AML-193 (cell line): Measurements from ENCODE around the gene CNTFR.
"Not testable (repeated sequence)": the region's sequence is repeated elsewhere in the genome, so short reads cannot be mapped to it uniquely, and the experiment has no call there.

Source experiments
- DNase-seq, 2 experiments: peaks; one replicate each; lab custom pipeline; 2025; lab: John Stamatoyannopoulos, UW

The CNTFR gene

DNA sequence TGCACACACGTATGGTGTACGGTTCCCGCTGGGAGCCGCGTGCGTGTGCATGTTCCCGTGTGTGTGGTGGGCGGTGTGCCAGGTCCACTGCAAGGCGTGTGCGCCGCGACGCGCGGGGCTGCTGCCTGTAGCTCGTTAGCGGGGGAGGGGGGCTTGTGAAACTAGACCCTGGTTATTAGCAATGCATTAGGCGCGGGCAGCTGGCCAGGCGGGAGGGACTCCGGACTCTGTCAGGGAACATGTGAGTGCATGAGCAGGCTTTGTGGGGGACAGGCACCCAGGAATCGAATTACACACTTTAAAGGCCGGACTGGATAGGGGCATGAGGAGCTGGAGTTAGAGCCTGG is 34.5 kb downstream of the CNTFR start:
- DNase-seq: no peak

DNA sequence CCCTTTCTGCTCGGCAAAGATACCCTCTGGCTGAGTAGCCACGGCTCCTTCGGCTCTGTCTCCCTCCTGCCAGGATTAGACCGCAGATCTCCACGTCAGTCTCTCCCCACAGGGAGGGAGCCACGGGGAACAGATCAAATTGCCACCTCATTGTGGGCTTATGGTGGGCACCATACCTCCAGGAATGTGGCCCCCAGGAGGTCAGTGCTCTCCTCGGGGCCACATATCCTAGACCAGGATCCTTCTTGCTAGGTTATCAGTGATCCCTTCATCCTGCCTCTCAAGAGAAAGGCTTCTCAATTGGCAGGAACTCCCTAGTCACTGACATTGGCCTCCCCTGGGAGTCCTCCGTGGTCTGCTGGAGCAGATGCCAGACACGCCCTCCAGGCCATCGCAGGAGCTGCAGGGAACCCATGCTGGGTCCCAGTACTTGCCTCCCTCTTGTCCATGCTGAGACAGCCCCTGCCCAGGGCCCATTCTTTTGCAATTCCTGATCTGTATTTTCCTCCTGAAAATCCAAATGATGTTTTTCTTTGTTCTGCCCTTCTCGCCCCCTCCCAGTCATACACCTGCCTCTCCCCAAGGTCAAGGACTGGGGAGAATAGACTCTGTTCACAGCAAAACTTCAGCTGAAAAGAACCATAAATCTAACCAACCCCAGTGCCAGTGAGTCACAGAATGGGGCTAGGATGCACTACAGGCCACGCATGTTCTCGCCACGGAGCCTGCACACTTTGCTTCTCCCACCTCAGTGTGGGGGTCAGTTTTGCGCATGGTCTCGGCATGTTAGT is 35.1 kb downstream of the CNTFR start:
- no peak for DNase-seq

DNA sequence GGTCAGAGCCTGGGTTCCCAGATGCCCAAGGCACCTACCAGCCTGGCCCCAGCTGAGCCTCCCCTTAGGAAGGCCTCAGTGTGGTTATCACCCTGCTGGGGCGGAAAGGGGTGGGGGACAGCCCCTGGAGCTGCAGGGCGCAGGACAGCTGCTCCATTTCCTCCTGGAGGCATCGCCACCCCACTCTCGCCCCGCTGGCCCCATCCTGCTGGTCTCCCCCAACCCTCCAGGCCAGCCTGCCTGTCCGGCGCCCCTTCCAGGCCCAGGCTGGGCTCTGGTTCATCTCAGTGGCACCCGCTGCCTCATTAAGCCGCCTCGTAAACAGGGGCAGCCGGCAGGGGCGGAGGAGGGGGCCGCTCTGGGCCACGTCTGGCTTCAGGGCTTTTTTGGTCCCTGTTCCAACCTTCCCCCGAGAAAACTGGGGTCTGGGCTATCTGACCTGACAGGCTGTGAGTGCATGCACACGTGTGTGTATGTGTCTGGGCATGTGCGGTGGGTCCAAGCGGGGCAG is 36.0 kb downstream of the CNTFR start:
- no peak for DNase-seq

DNA sequence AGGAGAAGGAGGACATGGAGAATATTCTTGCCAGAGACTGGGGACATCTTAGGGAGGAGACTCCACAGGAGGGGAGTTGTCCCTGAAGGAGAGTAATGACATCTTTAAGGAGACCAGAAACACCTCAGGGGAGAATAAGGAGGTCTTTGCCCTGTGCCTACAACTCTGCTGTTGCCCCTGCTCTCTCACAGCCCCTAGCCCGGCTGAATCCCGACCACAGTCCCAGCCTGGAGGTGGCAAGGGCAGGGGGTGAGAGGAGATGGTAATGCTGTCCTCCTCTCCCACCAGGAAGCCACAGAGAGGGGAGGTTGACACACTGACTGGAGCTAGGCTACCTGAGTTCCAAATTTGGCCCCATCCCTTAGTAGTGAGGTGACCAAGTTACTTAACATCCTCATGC is 36.5 kb downstream of the CNTFR start:
- no peak for DNase-seq

DNA sequence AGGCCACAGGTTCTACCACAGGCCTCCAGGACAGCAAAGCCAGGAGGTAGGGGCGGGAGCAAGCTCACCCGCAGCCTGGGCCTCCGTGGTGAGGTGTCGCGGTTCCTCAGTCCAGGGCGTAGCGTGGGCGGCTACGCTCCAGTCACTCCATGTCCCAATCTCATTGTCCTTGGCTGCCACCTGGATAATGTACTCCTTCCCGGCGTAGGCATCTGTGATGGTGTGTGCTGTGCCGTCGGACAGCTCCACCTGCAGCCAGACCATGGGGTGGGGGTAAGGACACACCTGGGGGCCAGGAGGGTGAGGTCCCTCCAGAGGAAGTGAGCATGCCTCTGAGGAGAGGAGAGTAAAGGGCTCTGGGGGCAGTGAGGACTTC is 36.9 kb downstream of the CNTFR start:
- no peak for DNase-seq

DNA sequence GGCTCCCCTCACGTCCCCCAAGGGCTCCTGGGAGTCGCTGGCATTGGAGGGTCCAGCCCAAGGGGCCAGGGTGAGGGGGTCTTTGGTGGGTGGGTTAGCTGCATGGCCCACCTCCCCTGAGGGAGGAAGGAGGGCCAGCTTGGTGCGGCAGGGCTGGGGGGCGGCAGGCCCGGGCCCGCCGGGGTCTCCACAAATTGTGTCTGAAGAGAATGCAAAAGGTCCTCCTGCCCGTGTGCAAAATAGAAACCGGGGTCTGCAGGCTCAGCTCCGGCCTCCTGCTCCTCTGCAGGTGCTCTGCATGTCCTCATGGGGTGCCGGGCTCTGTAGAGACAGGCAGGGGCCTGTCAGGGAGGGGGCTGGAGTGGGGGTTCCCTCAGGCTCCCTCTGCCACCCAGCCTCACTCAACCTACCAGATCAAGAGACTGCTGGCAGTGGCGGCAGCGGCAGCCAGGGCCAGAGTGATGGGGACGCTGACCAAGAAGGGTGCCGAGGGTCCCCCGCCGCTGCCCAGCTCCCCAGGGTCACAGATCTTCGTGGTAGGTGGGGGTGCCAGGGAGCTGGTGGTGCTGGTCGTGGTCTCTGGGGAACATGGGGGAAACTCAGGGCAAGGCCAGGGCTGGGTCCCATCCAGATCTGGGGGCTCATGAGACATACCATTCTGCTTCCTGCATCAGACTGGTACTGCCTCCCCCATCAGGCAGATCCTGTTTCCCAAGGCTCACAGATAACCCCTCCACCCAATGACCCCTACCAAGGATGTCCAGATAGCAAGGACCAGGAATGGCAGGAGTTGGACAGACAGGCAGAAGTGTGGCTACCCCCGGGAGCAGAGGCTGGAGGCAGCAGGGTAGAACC is 37.5 kb downstream of the CNTFR start:
- no peak for DNase-seq

DNA sequence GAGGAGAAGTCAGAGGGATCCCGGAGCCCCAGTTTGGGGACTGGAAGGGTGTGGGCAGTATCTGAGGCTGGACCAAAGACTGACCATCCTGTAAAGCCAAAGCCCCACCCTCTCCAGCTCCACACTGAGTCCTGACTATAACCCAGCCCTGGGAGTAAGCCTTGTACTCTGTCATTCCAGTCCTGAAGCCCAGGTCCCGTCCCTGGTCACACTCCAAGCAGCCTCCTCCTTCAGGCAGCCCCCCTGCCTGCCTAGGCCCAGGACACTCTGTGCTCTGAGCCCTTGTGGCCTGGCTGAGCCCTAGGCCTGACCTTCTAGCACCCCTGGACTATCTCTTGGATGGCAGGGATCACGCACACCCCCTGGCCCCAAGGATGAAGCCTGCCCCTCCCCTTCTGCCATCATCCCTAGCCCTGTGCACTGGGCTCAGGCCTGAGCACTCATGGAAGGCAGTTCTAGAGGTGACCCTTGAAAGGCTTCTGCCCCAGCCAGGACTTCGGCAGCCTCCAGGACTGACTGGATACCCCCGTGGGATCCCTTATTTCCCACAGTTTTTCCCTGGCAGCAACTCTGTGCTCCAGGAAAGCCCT is 38.7 kb downstream of the CNTFR start:
- no peak for DNase-seq

DNA sequence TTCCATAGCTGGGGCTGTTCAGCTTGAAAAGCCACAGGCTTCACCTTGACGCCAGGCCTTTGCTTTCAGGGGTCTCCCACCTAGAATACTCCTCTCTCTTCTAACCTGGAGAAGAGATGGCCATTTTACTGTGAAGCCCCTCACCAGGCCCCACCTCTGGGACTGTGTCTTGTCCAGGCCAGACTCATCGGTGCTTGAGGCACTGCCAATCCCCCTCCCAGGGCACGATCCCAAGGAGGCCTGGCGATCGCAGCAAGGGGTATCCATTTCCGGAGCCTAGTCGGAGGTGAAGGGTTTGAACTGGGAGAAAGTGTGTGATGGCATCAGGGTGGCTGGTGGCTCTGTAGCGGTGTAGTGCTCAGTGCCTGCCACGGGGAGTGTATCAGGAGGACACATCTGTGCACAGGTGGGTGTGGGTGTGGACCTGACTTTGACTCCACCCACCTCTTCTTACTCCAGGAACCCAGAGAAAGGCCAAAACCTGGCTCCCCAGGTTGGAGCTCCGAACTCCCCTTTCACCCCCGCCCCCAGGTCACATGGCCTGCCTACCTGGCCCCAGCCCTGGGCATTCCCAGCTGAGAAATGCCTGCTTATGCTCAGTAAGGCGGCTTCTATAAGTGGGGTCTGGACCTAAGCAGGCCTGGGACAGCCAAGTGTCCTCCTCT is 39.4 kb downstream of the CNTFR start:
- no peak for DNase-seq

DNA sequence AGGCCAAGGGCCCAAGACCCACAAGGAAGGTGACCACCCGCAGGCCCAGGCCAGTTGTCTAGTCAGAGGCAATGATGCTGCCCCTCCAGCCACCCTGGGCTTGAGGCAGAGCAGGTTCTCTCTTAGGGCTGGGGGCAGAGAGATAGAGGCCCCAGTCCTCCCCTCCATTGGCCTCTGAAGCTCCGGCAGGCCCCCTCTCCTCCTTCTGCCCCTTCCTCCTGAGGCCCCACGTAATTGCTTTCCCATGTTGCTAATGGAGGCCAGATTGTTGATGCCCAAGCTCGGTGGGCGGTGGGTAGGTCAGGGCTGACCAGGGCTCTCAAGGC is 40.2 kb downstream of the CNTFR start:
- no peak for DNase-seq

DNA sequence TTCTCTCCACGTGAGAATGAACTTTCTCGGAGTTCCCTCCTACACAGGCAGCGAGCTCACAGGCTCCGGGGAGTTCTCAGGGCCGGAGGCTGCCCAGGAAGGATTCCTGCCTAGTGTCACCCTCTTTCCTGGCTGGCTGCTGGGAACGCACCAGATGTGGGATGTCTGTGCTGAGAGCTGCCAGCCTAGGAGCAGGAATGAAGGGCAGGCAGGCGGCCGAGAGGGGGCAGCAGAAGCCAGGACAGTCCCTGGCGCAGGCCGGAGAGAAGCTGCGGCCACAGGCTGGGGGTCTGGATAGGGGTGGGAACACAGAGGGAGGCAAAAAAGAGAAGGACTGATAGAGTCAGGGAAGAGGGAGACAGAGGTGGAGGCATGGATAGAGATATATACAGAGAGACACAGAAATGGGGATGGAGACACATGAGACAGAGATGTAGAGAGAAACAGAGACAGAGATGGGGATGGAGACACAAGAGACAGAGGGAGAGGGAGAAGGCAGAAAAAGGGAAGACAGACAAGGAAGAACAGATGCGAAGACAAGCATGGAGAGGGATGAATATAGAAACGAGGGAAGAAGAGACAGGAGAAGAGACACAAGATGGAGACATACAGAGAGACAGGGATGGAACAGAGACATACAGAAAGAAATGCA is 41.4 kb downstream of the CNTFR start:
- peak in 1 of 2 experiments; percentile 10 for DNase-seq

DNA sequence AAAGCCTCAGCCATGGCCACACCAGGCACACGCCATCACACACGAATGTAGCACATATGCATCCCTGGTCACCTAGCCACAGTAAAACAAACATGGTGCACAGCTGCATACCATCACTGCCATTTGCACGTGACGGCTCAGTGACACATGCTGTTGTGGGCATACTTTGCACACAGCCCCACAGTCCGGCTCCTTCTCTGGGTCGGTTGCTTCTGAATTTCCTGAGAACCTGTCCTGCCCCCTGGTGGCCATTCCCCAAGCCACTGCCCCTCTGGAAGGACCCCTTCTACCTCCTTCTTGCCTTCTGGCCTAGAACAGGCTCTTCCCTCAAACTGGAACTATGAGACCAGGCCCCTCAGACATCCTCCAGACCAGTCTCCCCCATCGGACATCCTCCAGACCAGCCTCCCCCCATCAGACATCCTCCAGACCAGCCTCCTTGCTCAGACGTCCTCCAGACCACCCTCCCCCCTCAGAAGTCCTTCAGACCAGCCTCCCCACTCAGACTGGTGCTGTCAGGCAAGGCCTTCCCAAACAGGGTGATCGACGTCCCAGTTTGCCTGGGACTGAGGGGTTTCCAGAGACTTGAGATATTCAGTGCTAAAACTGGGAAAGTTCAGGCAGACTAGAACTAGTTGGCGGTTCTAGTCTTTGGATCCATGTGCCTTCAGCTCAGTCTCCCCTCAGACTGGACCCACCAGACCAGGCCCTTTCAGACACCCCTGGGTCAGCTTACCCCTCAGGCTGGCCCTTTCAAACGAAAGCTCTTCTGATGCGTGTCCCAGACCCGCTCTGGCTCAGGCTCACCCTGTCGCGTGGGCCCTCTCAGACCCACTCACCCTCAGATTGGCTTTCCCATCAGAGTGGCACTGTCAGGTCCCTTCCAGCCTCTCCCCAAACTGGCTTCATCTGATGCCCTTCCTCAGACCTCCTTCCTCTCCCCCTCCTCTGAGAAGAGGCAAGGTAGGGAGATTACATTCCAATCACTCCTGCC is 42.4 kb downstream of the CNTFR start:
- DNase-seq: peak; percentile 29 to 48

DNA sequence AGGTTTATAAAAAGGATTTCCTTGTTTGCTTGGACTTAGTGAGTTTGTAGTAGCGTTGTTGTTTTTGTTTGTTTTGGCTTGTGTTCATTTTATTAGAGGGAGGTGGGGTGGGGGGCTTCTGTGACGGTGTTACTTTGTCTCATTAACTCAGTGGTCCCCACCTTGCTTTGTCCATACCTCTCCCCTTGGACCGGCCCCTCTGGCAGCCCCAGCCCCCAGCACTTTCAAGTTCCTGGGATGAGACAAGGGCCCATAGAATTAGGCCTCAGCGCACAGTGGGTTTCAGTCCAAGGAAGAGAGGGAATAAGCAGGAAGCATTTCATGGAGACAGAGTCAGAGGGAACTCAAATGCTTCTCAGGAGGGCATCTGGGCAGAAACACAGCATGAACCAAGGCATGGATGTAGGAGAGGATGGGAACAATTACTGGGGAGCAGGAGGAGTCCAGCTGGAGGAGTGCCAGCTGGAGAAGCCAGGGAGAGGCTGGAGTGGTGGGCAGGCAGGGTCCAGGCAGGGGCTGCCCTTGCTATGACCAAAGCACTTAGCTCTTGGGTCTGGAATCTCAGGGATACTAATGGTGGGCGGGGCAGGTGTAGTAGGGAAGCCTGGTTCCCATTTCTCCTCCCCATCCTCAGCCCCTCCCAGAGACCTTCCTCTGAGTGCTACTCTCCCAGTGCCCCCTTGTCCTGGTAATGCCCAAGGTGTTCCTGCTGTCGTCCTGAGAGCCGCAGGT is 43.3 kb downstream of the CNTFR start:
- DNase-seq: no peak

DNA sequence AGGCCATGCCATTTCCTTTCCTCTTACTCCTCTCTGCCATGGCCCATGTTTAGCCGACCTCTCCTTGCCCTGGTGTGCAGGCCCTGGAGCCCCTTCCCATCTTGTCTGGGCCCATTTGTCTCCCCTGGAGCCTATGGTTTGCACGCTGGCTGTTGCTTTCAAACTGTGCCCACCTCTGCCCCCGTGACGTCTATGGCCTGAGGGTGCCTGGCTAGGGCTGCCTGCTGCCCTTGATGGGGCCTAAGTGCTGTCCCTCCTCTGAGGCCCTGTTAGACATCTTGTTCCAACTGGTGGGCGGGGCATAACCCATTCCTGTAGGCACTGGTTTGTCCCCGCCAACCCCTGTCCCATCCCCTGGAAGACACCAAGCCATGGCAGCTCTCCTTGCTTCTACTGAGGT is 44.0 kb downstream of the CNTFR start:
- no peak for DNase-seq

DNA sequence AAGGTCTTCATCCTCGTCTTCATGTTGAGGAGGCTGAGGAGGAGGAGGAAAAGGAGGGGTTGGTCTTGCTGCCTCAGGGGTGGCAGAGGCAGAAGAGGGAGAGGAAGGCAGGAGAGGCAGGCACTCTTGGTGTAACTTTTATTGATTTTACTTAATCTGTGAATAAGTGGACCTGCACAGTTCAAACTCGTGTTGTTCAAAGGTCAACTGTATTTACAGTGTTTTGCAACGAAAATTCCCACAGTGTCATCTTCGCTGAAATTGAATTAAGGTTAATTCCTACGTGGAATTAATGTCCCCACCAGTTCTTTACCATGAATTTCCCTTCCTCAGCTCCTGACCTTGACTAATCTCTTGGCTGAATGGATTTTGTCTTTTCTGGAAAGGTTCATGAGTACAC is 45.5 kb downstream of the CNTFR start:
- DNase-seq: no peak

DNA sequence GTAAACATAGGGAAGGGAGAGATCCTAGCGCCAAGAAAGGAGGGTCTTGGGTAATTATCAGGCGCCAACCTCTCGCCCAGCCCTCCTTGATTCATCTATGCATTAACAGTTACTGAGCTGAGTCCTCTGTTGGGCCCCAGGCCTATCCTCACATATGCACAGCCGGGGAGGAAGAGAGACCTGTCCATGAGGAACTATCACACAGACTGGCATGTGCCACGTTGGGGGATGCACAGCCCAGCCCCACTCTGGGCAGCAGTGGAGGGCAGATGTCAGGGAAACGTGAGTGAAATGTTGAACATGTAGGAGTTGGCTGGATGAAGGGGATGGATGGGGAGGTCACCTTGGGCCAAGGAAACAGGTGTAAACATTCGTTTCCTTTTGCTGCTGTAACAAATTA is 48.0 kb downstream of the CNTFR start:
- DNase-seq: no peak

DNA sequence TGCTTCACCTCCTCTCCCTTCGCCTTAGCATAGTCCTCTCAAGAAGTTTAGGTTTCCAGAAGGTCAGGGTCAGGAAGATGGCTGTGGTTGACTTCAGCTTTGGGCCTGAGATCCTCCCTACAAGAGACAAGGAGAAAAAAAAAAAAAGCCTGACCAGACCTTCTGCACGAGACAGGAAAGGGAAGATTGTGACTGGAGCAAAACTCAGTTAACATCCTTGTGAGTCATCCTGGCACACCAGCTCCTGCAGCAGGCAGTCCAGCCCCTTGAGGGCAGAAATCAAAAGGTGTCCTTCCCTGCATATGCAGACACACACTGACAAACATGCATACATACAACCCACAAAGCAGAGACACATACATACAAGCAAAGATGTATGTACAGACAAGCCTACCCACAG is 48.7 kb downstream of the CNTFR start:
- no peak for DNase-seq

DNA sequence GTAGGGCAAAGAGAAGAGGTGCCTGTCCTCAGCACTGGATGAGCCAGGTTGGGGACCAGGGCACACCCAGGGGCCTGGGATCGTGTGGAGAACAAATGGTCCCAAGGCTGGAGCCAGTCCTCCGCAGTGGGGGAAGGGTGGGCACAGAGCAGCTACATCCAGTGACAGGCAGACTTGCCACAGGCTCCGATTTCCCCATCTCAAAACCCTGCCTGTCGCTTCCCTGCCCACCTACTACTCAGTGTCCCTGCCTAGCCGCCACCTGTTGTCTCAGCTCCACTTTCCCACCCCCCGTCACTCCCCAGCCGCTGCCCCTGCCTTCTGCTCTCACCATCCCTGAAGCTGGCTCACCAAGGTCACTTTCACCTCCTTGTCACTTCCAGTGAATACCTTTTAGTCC is 52.8 kb downstream of the CNTFR start:
- DNase-seq: no peak

DNA sequence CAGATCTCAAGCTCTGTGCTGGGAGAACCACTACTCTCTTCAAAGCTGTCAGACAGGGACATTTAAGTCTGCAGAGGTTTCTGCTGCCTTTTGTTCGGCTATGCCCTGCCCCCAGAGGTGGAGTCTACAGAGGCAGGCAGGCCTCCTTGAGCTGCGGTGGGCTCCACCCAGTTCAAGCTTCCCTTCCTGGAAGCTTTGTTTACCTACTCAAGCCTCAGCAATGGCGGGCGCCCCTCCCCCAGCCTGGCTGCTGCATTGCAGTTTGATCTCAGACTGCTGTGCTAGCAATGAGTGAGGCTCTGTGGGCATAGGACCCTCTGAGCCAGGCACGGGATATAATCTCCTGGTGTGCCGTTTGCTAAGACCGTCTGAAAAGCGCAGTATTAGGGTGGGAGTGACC is 57.5 kb downstream of the CNTFR start:
- DNase-seq: not testable (repeated sequence)

DNA sequence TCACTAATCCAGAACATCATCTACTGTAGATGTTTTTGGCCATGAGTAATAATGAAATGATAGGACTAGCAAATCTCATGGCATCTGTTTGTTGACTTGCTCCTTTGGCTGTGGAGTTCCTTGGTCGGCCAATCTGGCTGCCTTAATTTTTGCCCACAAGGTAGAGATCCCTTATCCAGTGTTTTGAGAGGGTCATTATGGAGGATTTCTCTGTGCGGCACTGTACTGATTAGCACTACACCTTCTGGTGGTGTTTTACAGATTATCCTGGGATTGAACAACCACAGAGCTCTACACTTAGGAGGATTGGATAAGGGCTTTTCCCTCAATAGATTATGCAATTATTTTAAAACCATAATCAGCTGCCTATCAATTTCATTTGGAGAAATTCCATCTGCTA is 63.5 kb downstream of the CNTFR start:
- no peak for DNase-seq

DNA sequence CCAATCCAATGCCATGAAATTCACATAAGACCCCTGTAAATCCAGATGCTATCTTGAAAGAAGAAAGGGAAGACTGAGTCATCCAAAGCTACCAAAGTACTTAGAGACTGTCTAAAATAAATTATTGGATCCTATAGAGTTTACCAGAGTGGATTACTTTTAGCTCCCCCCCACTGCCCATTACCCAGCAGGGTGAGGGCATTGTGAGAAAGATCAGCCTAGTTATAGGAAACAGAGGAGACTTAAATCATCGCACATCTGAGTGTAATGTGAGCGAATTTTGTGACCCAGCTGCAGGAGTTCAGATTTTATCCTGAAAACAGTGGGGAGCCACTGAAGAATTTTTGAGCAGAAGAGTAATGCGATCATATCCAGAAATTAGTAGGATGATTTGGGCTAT is 65.2 kb downstream of the CNTFR start:
- no peak for DNase-seq
